Neural crest cell (in vitro differentiated cells): Measurements from ENCODE around the gene HMGB1. TPM values are rescaled to one million over a fixed set of nuclear protein-coding genes. Genes with fewer than 3 reads are reported as not detected.
A peak's percentile ranks its signal among the peaks of the same experiment; 100 is the strongest.

Experiments used
- DNase-seq: peaks from one replicate; pipeline ENCODE4 v3.0.0; 2021; ENCODE audit warnings: low read depth, mixed read lengths, low spot score
- H3K27ac Mint-ChIP-seq: one replicate; pipeline ENCODE4 v1.8.0; 2021; ENCODE audit warnings: mild to moderate bottlenecking, mixed read lengths; ENCODE audit not compliant: unreplicated experiment
- H3K27me3 Mint-ChIP-seq: 2 replicates; pipeline ENCODE4 v1.8.0; 2021; ENCODE audit warnings: low read depth, mild to moderate bottlenecking, mixed read lengths
- H3K36me3 Mint-ChIP-seq: 2 replicates; pipeline ENCODE4 v1.8.0; 2021; ENCODE audit warnings: low read depth, mild to moderate bottlenecking, mixed read lengths
- H3K4me1 Mint-ChIP-seq: 2 replicates; pipeline ENCODE4 v1.8.0; 2021; ENCODE audit warnings: mixed read lengths
- H3K4me3 Mint-ChIP-seq: one replicate; pipeline ENCODE4 v1.8.0; 2021; ENCODE audit warnings: mild to moderate bottlenecking, mixed read lengths
- H3K9me3 Mint-ChIP-seq: 2 replicates; pipeline ENCODE4 v1.8.0; 2021; ENCODE audit warnings: mixed read lengths
- long read RNA-seq: library from polyadenylated mRNA; unstranded; transcript quantifications from one replicate; pipeline ENCODE4 v2.0.0, GENCODE V29; 2020
- total RNA-seq: library from RNA; stranded (reverse); gene quantifications from 2 replicates; pipeline ENCODE4 v1.2.1, GENCODE V29; 2021
- TF ChIP-seq, protein P1 (sequence below): fragments of 200-600 bp; sonication (generic); conservative IDR thresholded peaks from 2 replicates; pipeline ENCODE4 v1.5.0; 2021; ENCODE audit warnings: antibody characterized with exemption, mild to moderate bottlenecking

The HMGB1 gene
- 735 and 773 TPM in 2 replicates for total RNA-seq
- long read RNA-seq, full-length matches to known transcripts, result 271 of 425 reads
- long read RNA-seq, partial matches to known transcripts, result 94 of 425 reads
- long read RNA-seq, other reads (novel, unspliced or antisense), result 60 of 425 reads

DNA sequence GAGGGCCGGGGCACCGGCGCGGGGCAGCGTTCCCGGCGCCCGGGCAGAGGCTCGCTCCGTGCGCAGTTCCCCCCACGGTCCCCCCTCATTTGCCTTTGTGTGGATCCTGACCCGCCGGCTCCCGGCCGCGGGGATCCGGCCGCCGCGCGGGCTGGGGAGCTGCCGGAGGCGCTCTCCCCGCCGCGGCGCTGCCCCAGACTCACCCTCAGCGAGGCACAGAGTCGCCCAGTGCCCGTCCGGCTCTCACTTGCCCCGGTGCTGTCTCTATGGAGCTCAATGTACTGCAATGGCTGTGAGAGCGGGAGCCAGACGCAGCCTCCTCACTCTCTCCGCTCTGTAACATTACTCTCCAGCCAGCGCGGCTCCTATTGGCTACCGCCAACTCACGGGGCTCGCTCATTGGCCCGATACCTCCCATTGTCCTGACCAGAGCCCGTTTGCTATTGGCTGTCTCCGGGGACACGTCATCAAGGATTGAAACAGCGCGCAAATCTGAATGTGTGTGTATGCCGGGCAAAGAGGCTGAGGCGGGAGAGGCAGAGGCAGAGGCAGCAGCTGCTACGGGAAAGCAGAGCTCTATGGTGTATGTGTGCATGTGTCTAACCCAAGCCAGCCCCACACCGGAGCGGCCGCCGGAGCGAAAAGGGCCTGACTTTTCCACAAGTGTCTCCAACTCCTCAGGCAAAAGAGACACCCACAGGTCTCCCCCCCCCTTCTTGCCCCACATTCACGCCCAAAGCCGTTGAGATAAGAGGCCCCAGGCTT is at the start of gene HMGB1:
TSS of gene HMGB1 (minus strand) at position 344 of the 765 bp plus-strand sequence. CDS start 2,256 bp downstream, outside the sequence.
- H3K4me1 Mint-ChIP-seq, result peaks cover 43% of the 10 kb centered on the region
- TF ChIP-seq, protein P1, sequence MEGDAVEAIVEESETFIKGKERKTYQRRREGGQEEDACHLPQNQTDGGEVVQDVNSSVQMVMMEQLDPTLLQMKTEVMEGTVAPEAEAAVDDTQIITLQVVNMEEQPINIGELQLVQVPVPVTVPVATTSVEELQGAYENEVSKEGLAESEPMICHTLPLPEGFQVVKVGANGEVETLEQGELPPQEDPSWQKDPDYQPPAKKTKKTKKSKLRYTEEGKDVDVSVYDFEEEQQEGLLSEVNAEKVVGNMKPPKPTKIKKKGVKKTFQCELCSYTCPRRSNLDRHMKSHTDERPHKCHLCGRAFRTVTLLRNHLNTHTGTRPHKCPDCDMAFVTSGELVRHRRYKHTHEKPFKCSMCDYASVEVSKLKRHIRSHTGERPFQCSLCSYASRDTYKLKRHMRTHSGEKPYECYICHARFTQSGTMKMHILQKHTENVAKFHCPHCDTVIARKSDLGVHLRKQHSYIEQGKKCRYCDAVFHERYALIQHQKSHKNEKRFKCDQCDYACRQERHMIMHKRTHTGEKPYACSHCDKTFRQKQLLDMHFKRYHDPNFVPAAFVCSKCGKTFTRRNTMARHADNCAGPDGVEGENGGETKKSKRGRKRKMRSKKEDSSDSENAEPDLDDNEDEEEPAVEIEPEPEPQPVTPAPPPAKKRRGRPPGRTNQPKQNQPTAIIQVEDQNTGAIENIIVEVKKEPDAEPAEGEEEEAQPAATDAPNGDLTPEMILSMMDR, result no peak
- H3K27me3 Mint-ChIP-seq, result peaks cover 17% of the 10 kb centered on the region
- no peaks in the 10 kb centered on the region for H3K9me3 Mint-ChIP-seq
- peak; percentile 92 for DNase-seq
- peak within 1 kb of the TSS; percentile 100 for H3K27ac Mint-ChIP-seq
- H3K4me3 Mint-ChIP-seq, result peak within 1 kb of the TSS; percentile 99
- peaks cover 23% of the 10 kb centered on the region for H3K36me3 Mint-ChIP-seq

DNA sequence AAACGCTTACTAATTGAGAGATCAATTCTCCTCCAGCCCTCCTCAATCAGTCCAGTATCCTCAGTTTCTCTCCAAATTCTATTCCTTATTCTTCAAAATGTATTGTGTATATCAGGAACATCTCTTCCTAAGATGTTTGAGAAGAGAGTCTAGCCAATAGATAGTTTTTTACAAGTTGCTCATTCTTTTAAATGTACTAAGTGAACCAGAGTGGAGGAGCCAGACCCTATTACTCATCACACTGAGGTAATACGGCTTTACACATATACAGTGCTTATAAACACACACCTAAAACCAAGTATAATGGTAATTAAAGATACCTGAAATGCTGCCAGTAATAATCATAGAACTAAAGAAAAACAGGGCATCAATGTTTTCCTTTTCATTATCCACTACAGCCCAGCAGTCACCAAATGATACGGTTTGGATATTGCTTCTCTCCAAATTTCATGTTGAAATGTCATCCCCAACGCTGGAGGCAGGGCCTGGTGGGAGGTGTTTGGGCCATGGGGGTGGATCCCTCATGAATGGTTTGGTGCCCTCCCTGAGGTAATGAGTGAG is 45.2 kb upstream of the HMGB1 start:
- Mint-ChIP-seq H3K36me3 (no peaks in the 10 kb centered on the region), H3K4me1 (no peaks in the 10 kb centered on the region), H3K9me3 (no peaks in the 10 kb centered on the region), H3K4me3 (no peak overlapping the region), H3K27ac (no peak overlapping the region), H3K27me3 (no peaks in the 10 kb centered on the region)
- no peak for DNase-seq
- TF ChIP-seq, protein P1, result no peak

DNA sequence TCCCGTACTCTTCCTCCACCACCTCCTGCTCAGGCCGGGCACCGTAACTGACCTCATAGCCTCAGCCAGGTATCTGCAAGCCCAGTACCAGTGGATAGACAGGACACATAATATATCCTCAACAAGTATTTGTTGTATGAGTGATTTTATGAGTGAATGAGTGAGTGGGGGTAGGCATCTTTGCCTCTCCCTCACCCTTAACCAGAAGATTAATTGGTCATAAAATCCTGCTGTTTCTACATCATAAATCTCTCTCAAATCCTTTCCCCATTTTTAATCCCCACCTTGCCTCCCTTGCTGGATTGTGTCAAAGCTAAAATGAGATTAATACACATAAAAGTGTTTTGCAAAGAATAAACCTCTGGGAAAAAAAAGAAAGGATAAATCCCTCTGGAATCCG is 44.4 kb upstream of the HMGB1 start:
- TF ChIP-seq, protein P1, result no peak
- H3K36me3 Mint-ChIP-seq, result no peaks in the 10 kb centered on the region
- no peaks in the 10 kb centered on the region for H3K4me1 Mint-ChIP-seq
- H3K27me3 Mint-ChIP-seq, result no peaks in the 10 kb centered on the region
- no peak for DNase-seq
- no peak overlapping the region for H3K27ac Mint-ChIP-seq
- no peak overlapping the region for H3K4me3 Mint-ChIP-seq
- H3K9me3 Mint-ChIP-seq, result no peaks in the 10 kb centered on the region

DNA sequence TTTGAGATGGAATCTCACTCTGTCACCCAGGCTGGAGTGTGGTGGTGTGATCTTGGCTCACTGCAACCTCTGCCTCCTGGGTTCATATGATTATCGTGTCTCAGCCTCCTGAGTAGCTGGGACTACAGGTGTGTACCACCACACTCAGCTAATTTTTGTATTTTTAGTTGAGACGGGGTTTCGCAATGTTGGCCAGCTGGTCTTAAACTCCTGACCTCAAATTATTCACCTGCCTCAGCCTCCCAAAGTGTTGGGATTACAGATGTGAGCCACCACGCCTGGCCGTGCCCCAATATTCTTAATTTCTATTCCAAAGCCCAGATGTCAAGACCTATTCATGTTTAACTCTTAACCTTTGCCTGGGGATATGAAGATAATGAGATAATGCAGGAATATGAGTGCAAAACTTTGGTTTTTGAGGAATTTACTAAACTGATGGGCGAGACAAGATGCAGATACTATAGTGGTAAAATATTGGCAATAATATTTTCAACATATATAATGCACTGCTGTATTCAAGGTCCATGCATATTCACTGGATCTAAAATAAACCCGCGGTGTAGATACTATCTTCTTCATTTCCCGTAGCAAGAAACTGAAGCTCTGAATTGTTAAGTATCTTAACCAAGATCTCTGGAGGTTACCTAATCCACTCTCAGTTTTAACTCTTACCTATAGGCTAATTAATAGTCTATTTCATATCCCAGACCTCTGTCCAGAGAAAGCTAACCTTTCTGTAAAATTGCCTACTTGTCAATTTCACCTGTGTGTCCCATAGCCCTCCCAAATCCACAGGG is 43.7 kb upstream of the HMGB1 start:
- Mint-ChIP-seq H3K4me3 (no peak overlapping the region), H3K27me3 (no peaks in the 10 kb centered on the region), H3K27ac (no peak overlapping the region), H3K4me1 (no peaks in the 10 kb centered on the region), H3K9me3 (no peaks in the 10 kb centered on the region), H3K36me3 (no peaks in the 10 kb centered on the region)
- no peak for DNase-seq
- TF ChIP-seq, protein P1, result no peak

DNA sequence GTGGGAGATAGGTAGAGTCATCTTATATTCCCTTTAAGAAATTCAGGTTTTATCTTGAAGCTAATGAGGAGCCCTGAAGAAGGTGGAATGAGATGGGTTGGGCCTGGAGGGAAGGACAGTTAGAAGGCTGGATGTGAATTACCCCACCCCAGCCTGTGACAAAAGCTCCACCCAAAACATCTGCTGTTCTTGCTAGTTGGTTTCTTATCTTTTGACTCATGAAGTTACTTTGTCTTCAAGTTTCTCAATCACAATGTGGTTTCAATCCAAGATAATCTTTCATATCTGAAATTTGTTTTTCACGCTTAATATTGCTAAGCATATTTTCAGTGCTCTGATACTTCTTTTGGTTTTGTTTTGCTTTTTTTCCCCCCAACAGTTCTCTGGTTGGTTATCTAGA is 38.3 kb upstream of the HMGB1 start:
- TF ChIP-seq, protein P1, result no peak
- Mint-ChIP-seq H3K27ac (no peak overlapping the region), H3K36me3 (no peaks in the 10 kb centered on the region), H3K4me1 (no peaks in the 10 kb centered on the region), H3K27me3 (no peaks in the 10 kb centered on the region), H3K4me3 (no peak overlapping the region), H3K9me3 (no peaks in the 10 kb centered on the region)
- DNase-seq, result no peak
